Central memory CD8-positive, alpha-beta T cell (primary cell): Measurements from ENCODE around the gene SACS.
"Not testable (repeated sequence)": the region's sequence is repeated elsewhere in the genome, so short reads cannot be mapped to it uniquely, and the experiment has no call there.

Experiments used
- ATAC-seq: fragments of 150-1000 bp; cut with Tn5 transposase; replicated peaks from 2 replicates; pipeline ENCODE4 v1.10.0; 2022; ENCODE audit warnings: mild to moderate bottlenecking, moderate FRiP score, moderate number of reproducible peaks; ENCODE audit not compliant: poor library complexity, severe bottlenecking; ENCODE audit errors: extremely low read depth
- DNase-seq, 2 donors: peaks; one replicate each; pipeline ENCODE4 v3.0.0; 2021; ENCODE audit warnings: low spot score in 2 of 2
- H3K27ac Mint-ChIP-seq: one replicate; pipeline ENCODE4 v1.8.0; 2022; ENCODE audit warnings: low read depth, mild to moderate bottlenecking, moderate library complexity, mixed read lengths
- H3K27me3 Mint-ChIP-seq: one replicate; pipeline ENCODE4 v1.8.0; 2022; ENCODE audit warnings: mixed read lengths
- H3K36me3 Mint-ChIP-seq: one replicate; pipeline ENCODE4 v1.8.0; 2022; ENCODE audit warnings: mild to moderate bottlenecking, moderate library complexity, mixed read lengths; ENCODE audit not compliant: insufficient read depth
- H3K4me1 Mint-ChIP-seq: one replicate; pipeline ENCODE4 v1.8.0; 2022; ENCODE audit warnings: mixed read lengths
- H3K4me3 Mint-ChIP-seq: one replicate; pipeline ENCODE4 v1.8.0; 2022; ENCODE audit warnings: mild to moderate bottlenecking, moderate library complexity, mixed read lengths
- H3K9me3 Mint-ChIP-seq: one replicate; pipeline ENCODE4 v1.8.0; 2022; ENCODE audit warnings: mixed read lengths

Gene SACS

DNA sequence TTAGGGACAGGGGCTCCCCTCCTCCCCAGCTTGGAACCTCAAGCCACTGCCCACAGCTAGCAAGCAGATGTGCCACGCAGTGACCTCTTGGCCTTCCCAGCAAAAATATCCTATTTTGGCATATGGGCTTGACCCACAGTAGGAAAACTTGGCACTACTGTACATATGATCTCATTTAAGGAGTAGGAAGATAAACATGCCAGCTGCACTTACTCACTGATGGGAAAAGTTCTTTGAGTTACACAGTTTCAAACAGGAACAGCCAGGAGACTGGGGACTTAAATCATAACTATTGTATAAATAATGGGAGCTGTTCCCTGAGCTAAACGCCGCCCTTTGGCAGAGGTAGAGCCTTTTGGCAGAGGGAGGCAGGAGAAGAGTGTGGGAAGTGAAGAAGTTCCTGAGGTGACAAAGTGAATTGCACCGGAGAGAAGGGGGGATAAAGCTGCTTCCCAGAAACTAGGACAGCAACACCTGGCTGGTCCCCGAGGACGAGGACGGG is 6.1 kb downstream of the SACS start:
- H3K4me1 Mint-ChIP-seq: no peaks in the 10 kb centered on the region
- no peak overlapping the region for H3K27ac Mint-ChIP-seq
- peaks cover 33% of the 10 kb centered on the region for H3K27me3 Mint-ChIP-seq
- DNase-seq (no peak), ATAC-seq (no peak)
- no peak overlapping the region for H3K4me3 Mint-ChIP-seq
- no peaks in the 10 kb centered on the region for H3K9me3 Mint-ChIP-seq
- H3K36me3 Mint-ChIP-seq: no peaks in the 10 kb centered on the region

DNA sequence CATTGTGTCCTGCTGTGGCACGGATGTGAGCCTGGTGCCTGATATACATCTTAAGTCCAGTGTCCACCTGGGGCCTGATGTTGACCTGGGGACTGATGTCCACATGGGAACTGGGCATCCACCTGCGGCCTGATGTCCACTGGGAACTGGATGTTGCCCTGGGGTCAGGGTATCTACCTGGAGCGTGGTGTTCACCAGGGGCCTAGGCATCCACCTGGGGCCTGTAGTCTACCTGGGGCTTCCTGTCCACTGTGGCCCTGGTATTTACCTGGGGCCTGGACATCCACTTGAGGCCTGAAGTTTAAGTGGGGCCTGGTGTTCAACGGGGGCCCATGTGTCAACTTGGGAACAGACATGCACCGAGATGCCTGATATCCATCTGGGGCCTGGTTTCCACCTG is 11.9 kb downstream of the SACS start:
- Mint-ChIP-seq H3K9me3 (no peaks in the 10 kb centered on the region), H3K4me1 (no peaks in the 10 kb centered on the region), H3K27ac (no peak overlapping the region), H3K27me3 (no peaks in the 10 kb centered on the region), H3K4me3 (no peak overlapping the region), H3K36me3 (no peaks in the 10 kb centered on the region)
- no peak for ATAC-seq
- no peak for DNase-seq

DNA sequence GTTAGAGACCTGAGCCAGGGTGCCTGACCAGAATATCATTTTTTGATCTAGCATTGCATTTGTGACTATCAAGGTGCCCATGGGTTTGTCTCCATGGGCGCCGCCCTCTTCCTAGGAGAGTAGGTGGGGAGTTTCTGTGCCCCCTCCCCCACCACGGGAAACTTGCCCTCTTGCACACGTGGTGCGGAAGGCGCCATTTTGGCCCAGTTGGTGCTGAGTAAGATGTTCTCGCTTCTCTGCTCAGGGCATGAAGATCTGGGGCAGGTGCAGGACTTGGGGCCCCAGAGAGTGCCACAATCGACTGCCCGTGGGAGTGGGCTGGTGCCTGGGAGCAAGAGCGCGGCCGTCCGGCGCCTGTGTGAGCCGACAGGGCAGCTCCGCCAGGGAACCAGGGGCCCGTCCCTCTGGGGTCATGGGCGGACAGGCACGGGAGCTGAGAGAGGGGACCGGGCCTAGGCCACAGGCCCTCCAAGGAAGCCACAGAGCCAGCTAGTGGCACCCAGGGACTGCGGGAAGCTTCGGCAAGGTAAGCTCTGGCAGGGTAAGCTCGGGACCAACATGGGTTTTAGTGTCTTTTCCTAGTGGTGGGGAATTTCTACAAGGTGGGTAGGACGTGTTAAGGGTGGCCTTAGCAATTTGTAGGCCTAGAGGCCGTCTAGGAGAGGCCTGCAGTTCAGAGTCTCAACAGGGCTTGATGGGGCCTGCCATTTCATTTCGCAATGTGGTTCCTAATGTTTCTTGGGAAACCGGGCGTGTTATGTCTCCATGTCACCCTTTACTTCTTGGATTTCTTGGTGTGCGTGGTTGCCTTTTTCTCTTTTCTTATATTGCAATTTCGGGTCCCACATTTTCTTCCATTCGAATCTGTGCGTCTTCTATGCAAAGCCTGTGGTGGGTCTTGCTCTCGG is 14.5 kb downstream of the SACS start:
- no peaks in the 10 kb centered on the region for H3K27me3 Mint-ChIP-seq
- H3K4me3 Mint-ChIP-seq: no peak overlapping the region
- H3K4me1 Mint-ChIP-seq: no peaks in the 10 kb centered on the region
- no peak overlapping the region for H3K27ac Mint-ChIP-seq
- H3K9me3 Mint-ChIP-seq: no peaks in the 10 kb centered on the region
- no peak for DNase-seq
- ATAC-seq: no peak
- no peaks in the 10 kb centered on the region for H3K36me3 Mint-ChIP-seq

DNA sequence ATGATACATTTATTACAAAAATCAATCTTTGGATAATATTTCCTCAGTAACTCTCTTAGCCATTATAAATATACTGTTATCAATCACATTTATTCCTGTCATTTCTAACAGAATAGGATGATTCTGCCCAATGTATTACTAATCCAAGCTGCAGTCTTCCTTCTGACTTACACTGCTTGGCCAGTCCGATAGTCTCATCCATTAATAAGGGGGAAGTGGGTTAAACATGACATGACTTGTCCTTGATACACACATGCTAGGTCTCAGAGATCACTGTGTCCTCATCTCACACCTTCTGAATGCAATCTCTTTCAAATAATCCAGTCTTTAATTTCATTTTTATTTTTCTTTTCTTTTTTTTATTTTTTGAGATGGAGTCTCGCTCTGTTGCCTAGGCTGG is 18.8 kb downstream of the SACS start:
- H3K36me3 Mint-ChIP-seq: no peaks in the 10 kb centered on the region
- no peak overlapping the region for H3K4me3 Mint-ChIP-seq
- H3K27me3 Mint-ChIP-seq: peaks cover 27% of the 10 kb centered on the region
- H3K4me1 Mint-ChIP-seq: no peaks in the 10 kb centered on the region
- no peak overlapping the region for H3K27ac Mint-ChIP-seq
- ATAC-seq (no peak), DNase-seq (no peak)
- H3K9me3 Mint-ChIP-seq: no peaks in the 10 kb centered on the region

DNA sequence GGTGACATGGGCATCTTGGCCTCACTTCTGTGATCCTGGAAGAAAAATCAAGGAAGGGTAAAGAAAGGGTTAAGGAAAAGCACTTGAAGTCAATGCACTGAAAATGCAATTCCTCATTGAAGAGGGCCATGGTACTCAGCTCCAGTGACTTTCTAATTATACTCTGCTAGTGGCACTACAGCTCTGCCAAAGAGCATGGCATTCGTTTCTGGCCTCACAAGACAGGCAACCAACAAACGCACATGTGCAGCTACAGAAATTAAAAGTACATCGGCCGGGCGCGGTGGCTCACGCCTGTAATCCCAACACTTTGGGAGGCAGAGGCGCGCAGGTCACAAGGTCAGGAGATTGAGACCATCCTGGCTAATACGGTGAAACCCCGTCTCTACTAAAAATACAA is 21.8 kb downstream of the SACS start:
- Mint-ChIP-seq H3K36me3 (no peaks in the 10 kb centered on the region), H3K9me3 (no peaks in the 10 kb centered on the region), H3K27ac (no peak overlapping the region), H3K4me3 (no peak overlapping the region), H3K27me3 (peaks cover 27% of the 10 kb centered on the region), H3K4me1 (no peaks in the 10 kb centered on the region)
- DNase-seq (no peak), ATAC-seq (no peak)

DNA sequence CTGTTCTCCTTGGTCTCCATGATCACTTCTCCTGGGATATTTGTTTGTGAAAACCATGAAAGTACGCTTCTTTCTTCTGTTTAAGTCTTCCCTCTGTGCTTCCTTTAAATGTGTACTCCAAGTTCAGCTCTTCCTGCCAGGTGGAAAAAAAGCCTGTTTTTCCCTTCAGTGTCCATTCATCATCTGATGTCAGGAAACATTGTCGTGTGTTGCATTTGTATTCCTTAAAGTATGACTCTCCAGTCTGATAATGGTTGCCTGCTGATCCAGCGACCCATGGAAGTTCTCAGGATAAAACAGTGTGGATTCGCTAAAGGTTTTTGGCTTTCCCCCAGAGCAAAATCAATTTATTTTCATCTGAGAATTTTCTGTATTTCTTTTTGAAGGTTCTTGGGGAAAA is 22.3 kb downstream of the SACS start:
- no peak overlapping the region for H3K27ac Mint-ChIP-seq
- H3K4me3 Mint-ChIP-seq: no peak overlapping the region
- no peaks in the 10 kb centered on the region for H3K36me3 Mint-ChIP-seq
- peaks cover 27% of the 10 kb centered on the region for H3K27me3 Mint-ChIP-seq
- no peaks in the 10 kb centered on the region for H3K4me1 Mint-ChIP-seq
- ATAC-seq (no peak), DNase-seq (no peak)
- no peaks in the 10 kb centered on the region for H3K9me3 Mint-ChIP-seq

DNA sequence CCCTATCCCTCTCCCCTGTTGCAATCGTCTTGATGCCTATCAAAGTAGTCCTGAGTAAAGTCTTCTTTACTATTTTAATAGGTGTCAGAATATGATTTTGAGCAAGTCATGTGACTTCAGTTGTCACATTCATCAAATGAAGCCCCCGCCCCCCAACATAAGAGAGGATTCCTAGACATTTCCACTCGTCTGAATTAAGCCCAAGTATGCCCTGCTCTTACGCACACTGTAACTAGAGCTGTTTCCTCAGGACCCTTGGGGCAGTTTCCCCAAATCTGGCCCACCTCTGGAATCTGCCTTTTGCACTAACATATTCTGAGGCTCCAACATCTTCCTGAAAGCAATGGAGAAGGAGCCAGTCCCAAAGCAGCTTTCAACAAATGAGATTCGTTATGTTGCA is 25.5 kb downstream of the SACS start:
- no peak overlapping the region for H3K27ac Mint-ChIP-seq
- H3K36me3 Mint-ChIP-seq: no peaks in the 10 kb centered on the region
- ATAC-seq (no peak), DNase-seq (no peak)
- no peaks in the 10 kb centered on the region for H3K9me3 Mint-ChIP-seq
- H3K4me1 Mint-ChIP-seq: no peaks in the 10 kb centered on the region
- no peak overlapping the region for H3K4me3 Mint-ChIP-seq
- peaks cover 23% of the 10 kb centered on the region for H3K27me3 Mint-ChIP-seq

DNA sequence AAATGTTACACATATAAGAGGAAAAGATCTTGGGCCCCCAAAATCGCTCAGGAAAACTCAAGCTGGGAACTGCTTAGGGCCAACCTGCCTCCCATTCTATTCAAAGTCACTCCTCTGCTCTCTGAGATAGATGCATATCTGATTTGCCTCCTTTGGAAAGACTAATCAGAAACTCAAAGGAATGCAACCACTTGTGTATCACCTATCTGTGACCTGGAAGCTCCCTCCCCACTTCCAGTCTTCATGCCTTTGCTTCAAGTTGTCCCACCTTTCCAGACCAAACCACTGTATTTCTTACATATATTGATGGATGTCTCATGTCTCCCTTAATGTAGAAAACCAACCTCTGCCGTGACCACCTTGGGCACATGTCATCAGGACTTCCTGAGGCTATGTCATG is 32.3 kb downstream of the SACS start:
- H3K4me3 Mint-ChIP-seq, ATAC-seq, H3K9me3 Mint-ChIP-seq, H3K4me1 Mint-ChIP-seq, H3K36me3 Mint-ChIP-seq, H3K27ac Mint-ChIP-seq, DNase-seq: not testable (repeated sequence)
- peaks cover 18% of the 10 kb centered on the region for H3K27me3 Mint-ChIP-seq

DNA sequence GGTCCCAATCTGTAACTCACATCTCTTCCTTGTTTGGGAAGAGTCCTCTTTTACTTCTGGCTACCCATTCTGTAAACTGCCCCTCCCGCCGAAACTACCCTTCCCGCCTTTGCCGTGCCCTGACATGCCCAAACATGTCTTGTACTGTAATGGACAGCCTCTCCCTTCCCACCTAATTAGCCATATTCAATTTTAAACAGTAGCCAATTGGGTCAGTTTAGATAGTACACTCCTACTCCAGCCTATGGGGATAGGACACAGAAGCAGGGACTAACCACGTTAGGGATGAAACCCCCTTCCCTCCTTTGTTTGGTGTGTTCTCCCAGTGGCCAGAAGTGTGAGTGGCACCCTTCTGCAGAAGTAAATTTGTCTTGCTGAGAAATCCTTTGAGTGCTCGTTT is 34.2 kb downstream of the SACS start:
- DNase-seq: no peak
- H3K9me3 Mint-ChIP-seq: no peaks in the 10 kb centered on the region
- peaks cover 18% of the 10 kb centered on the region for H3K27me3 Mint-ChIP-seq
- no peaks in the 10 kb centered on the region for H3K4me1 Mint-ChIP-seq
- no peak overlapping the region for H3K27ac Mint-ChIP-seq
- H3K36me3 Mint-ChIP-seq: no peaks in the 10 kb centered on the region
- ATAC-seq: no peak
- H3K4me3 Mint-ChIP-seq: no peak overlapping the region

DNA sequence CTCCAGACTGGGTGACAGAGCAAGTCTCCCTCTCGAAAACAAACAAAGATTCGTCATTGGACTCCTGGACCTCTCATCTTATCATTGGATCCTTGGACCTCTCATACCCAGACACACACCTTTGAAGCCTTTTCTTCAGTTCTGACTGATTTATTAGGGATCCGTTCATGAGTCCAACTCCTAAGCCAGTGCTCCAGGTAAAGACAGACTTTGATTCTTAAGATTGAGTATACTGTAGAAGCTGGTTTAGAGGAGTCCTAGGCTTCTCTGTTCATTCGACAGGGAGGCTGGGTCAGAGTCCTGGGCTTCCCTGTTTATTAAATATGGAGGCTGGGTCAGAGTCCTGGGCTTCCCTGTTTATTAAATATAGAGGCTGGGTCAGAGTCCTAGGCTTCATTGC is 38.7 kb downstream of the SACS start:
- no peaks in the 10 kb centered on the region for H3K4me1 Mint-ChIP-seq
- DNase-seq (no peak), ATAC-seq (no peak)
- H3K27me3 Mint-ChIP-seq: peaks cover 12% of the 10 kb centered on the region
- H3K36me3 Mint-ChIP-seq: no peaks in the 10 kb centered on the region
- H3K27ac Mint-ChIP-seq: no peak overlapping the region
- no peaks in the 10 kb centered on the region for H3K9me3 Mint-ChIP-seq
- no peak overlapping the region for H3K4me3 Mint-ChIP-seq

DNA sequence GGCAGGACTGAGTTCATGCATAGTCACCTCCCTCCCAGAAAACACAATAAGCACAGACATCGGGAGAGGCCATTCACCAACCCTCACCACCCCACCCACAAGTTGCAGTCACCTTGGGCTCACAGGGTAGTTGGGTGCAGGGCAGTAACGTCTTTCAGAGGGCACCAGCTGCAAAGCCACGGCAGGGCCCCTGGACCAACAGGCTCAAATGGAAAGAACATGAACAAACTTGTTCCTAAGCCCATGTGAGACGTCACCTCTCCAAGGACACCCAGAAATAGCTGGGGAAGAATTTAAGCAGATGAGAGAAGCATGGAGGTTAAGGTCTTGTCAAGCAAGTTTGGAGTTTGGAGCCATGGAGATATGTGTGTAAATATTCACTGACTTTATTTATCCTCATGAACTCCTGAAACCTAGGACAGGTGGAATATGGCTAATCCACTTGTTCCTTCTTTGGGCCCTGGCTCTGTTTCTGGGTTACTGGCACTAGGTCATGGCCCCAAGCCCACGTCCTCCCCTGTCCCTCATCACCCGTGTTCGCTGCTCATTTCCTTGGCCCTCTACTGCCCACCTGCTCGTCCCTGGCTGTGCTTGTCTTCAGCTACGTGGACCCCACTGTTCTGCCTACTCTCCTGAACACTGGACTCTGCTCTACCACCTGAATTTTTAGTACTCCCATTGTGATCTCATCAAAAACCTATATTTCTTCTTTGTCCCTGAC is 40.4 kb downstream of the SACS start:
- Mint-ChIP-seq H3K4me1 (no peaks in the 10 kb centered on the region), H3K4me3 (no peak overlapping the region), H3K36me3 (no peaks in the 10 kb centered on the region), H3K9me3 (no peaks in the 10 kb centered on the region), H3K27ac (no peak overlapping the region), H3K27me3 (peaks cover 1% of the 10 kb centered on the region)
- DNase-seq: no peak
- ATAC-seq: no peak

DNA sequence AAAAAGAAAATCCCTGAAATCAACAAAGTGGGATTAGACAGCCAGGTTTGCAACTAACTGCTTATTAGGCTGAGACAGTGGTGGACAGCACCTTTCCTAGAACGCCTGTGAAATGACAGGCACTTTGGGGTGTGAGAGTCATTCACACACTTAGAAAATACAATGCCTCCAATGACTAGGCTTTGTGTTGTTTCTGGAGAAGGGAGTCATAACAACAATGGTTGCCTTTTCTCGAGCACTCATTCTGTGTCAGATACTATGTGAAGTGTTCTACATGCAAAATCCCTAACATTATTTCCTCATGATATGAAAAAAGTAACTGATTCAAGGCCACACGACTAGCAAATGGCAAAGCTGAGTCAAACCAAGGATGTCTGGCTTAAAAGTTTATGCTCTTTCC is 41.2 kb downstream of the SACS start:
- no peak for ATAC-seq
- Mint-ChIP-seq H3K27me3 (peaks cover 7% of the 10 kb centered on the region), H3K36me3 (no peaks in the 10 kb centered on the region), H3K9me3 (no peaks in the 10 kb centered on the region), H3K4me3 (no peak overlapping the region), H3K27ac (no peak overlapping the region), H3K4me1 (no peaks in the 10 kb centered on the region)
- no peak for DNase-seq

DNA sequence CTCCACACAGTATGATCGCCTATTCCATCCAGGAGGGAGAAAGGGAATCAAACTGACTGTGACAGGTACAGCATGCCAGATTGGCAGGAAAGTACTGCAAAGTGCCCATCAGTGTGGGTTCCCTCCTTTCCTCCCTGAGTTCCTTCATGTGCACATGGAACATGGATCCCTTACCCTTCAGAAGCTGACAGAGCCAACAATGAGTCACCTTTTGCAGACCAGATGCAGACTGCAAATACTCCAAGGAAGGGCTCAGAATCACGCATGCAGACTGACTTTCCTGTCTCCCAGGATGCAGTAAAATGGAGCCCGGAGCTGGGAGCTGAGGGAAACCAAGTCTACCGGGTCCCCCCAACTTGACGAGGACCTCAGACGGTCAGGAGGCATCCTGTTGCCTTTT is 41.8 kb downstream of the SACS start:
- Mint-ChIP-seq H3K27ac (no peak overlapping the region), H3K36me3 (peaks cover 3% of the 10 kb centered on the region), H3K9me3 (no peaks in the 10 kb centered on the region), H3K27me3 (peaks cover 7% of the 10 kb centered on the region), H3K4me1 (no peaks in the 10 kb centered on the region), H3K4me3 (no peak overlapping the region)
- no peak for DNase-seq
- no peak for ATAC-seq
